ENCODE data around the gene ANTXR2. TPM values are rescaled to one million over a fixed set of nuclear protein-coding genes. Genes with fewer than 3 reads are reported as not detected.

The ANTXR2 gene
- total RNA-seq, 6 donors from 2014 or later, result 26.0 to 61.0 (median 37.5) TPM

- no peak overlapping the region for H3K4me3 ChIP-seq
- no peak for ATAC-seq (ENCODE audit: low FRiP score in 2 of 2)
- TF ChIP-seq EP300 (IDR thresholded peaks at IDR 0.05) (no peak), CTCF (IDR thresholded peaks at IDR 0.05) (no peak), POLR2A (IDR thresholded peaks at IDR 0.05) (no peak)
Measured at GRCh38 chr4:80010316-80010715, 62.7 kb downstream of the ANTXR2 start.

GRCh38 chr4:80009806-80010205 is 63.2 kb downstream of the ANTXR2 start:
- TF ChIP-seq POLR2A (IDR thresholded peaks at IDR 0.05) (no peak), POLR2AphosphoS5 (IDR thresholded peaks at IDR 0.05) (no peak), EP300 (IDR thresholded peaks at IDR 0.05) (no peak), CTCF (IDR thresholded peaks at IDR 0.05) (no peak)
- Histone ChIP-seq H3K4me1 (peaks cover 10 to 22% (median 15%) of the 10 kb centered on the region in 4 donors), H3K36me3 (no peaks in the 10 kb centered on the region), H3K27ac (no peak overlapping the region), H3K27me3 (no peaks in the 10 kb centered on the region), H3K9me3 (no peaks in the 10 kb centered on the region), H3K4me3 (no peak overlapping the region)
- ATAC-seq (ENCODE audit: low FRiP score in 2 of 2) (no peak), DNase-seq (no peak)

More at GRCh38 chr4:80010316-80010715, 62.7 kb downstream of the ANTXR2 start:
- Histone ChIP-seq H3K27ac (no peak overlapping the region), H3K27me3 (no peaks in the 10 kb centered on the region), H3K4me1 (peaks cover 10 to 22% (median 15%) of the 10 kb centered on the region in 4 donors), H3K36me3 (no peaks in the 10 kb centered on the region), H3K9me3 (no peaks in the 10 kb centered on the region)
- no peak for DNase-seq

- ATAC-seq (ENCODE audit: low FRiP score in 2 of 2) (no peak), DNase-seq (no peak)
- H3K27ac ChIP-seq, result no peak overlapping the region
- TF ChIP-seq POLR2AphosphoS5 (IDR thresholded peaks at IDR 0.05) (no peak), EP300 (IDR thresholded peaks at IDR 0.05) (no peak), CTCF (IDR thresholded peaks at IDR 0.05) (no peak), POLR2A (IDR thresholded peaks at IDR 0.05) (no peak)
- peaks cover 0 to 7% (median 3%) of the 10 kb centered on the region in 4 donors for H3K9me3 ChIP-seq
- H3K36me3 ChIP-seq, result peaks cover 0 to 4% (median 0%) of the 10 kb centered on the region in 4 donors
- no peak overlapping the region for H3K4me3 ChIP-seq
- H3K27me3 ChIP-seq, result no peaks in the 10 kb centered on the region
- H3K4me1 ChIP-seq, result peaks cover 10 to 22% (median 15%) of the 10 kb centered on the region in 4 donors
- WGBS, 2 donors, result 0% methylated on average over 1 of the region's 1 CpG
Measured at GRCh38 chr4:80008971-80009370, 64.1 kb downstream of the ANTXR2 start.

- H3K36me3 ChIP-seq, result peaks cover 0 to 4% (median 0%) of the 10 kb centered on the region in 4 donors
- 83 to 87% methylated on average over 3 of the region's 3 CpGs for WGBS, 2 donors
- TF ChIP-seq POLR2AphosphoS5 (IDR thresholded peaks at IDR 0.05) (no peak), POLR2A (IDR thresholded peaks at IDR 0.05) (no peak), CTCF (IDR thresholded peaks at IDR 0.05) (no peak), EP300 (IDR thresholded peaks at IDR 0.05) (no peak)
- no peak overlapping the region for H3K4me3 ChIP-seq
- DNase-seq (no peak), ATAC-seq (ENCODE audit: low FRiP score in 2 of 2) (no peak)
- H3K27ac ChIP-seq, result no peak overlapping the region
- no peaks in the 10 kb centered on the region for H3K27me3 ChIP-seq
- H3K4me1 ChIP-seq, result peaks cover 10 to 22% (median 15%) of the 10 kb centered on the region in 4 donors
- peaks cover 0 to 7% (median 3%) of the 10 kb centered on the region in 4 donors for H3K9me3 ChIP-seq
Measured at GRCh38 chr4:80008351-80008750, 64.7 kb downstream of the ANTXR2 start.

GRCh38 chr4:80007745-80008149 is 65.3 kb downstream of the ANTXR2 start:
- 75 to 80% methylated on average over 3 of the region's 3 CpGs for WGBS, 2 donors
- Histone ChIP-seq H3K36me3 (peaks cover 0 to 4% (median 0%) of the 10 kb centered on the region in 4 donors), H3K4me3 (no peak overlapping the region), H3K9me3 (peaks cover 0 to 7% (median 3%) of the 10 kb centered on the region in 4 donors), H3K27ac (peak overlapping the region in 1 of 4 donors; percentile 5), H3K4me1 (peaks cover 10 to 22% (median 15%) of the 10 kb centered on the region in 4 donors), H3K27me3 (no peaks in the 10 kb centered on the region)
- no peak for DNase-seq
- ATAC-seq (ENCODE audit: low FRiP score in 2 of 2), result no peak
- TF ChIP-seq CTCF (IDR thresholded peaks at IDR 0.05), result no peak
- no peak for TF ChIP-seq POLR2A (IDR thresholded peaks at IDR 0.05)
